Measurements from ENCODE around the gene TEPSIN. TPM values are rescaled to one million over a fixed set of nuclear protein-coding genes. Genes with fewer than 3 reads are reported as not detected.

The TEPSIN gene
- polyA plus RNA-seq, 1 donor from 2014 or later, result 50.0 TPM

GRCh38 chr17:81197409-81197795 lies 41.5 kb downstream of the TEPSIN start:
- no peaks in the 10 kb centered on the region for H4K20me1 ChIP-seq (ENCODE audit: insufficient read depth)
- H3K36me3 ChIP-seq (ENCODE audit: insufficient read depth, low read length), result no peaks in the 10 kb centered on the region
- H3K4me3 ChIP-seq (ENCODE audit: low read length), result no peak overlapping the region
- TF ChIP-seq TAF1 (IDR thresholded peaks at IDR 0.05; ENCODE audit: low read depth) (no peak), SMC3 (conservative IDR thresholded peaks at IDR 0.05; ENCODE audit: poor library complexity) (no peak), RAD21 (conservative IDR thresholded peaks at IDR 0.05) (no peak), REST (IDR thresholded peaks at IDR 0.05; ENCODE audit: borderline replicate concordance) (no peak)
- H3K9me2 ChIP-seq (ENCODE audit: insufficient read depth, low read length), result no peaks in the 10 kb centered on the region
- H2AFZ ChIP-seq (ENCODE audit: low read depth, low read length), result no peak overlapping the region
- H3K9ac ChIP-seq (ENCODE audit: low read length), result no peak overlapping the region
- H3K27ac ChIP-seq (ENCODE audit: low read length), result no peak overlapping the region
- no peaks in the 10 kb centered on the region for H3K79me2 ChIP-seq (replicated peaks; ENCODE audit: insufficient read depth, low read length)
- H3K9me3 ChIP-seq (ENCODE audit: low read length), result no peaks in the 10 kb centered on the region
- no peaks in the 10 kb centered on the region for H3K27me3 ChIP-seq (ENCODE audit: insufficient read depth, low read depth, low read length)
- H3F3A ChIP-seq (ENCODE audit: insufficient read depth, low read length, poor library complexity, severe bottlenecking), result no peaks in the 10 kb centered on the region
- H3K4me2 ChIP-seq (ENCODE audit: low read length), result no peak overlapping the region

GRCh38 chr17:81196505-81197408 lies 42.1 kb downstream of the TEPSIN start:
- no peak overlapping the region for H3K4me3 ChIP-seq (ENCODE audit: low read length)
- no peaks in the 10 kb centered on the region for H3K9me2 ChIP-seq (ENCODE audit: insufficient read depth, low read length)
- no peak overlapping the region for H3K9ac ChIP-seq (ENCODE audit: low read length)
- no peaks in the 10 kb centered on the region for H3K9me3 ChIP-seq (ENCODE audit: low read length)
- H2AFZ ChIP-seq (ENCODE audit: low read depth, low read length), result no peak overlapping the region
- no peaks in the 10 kb centered on the region for H3K27me3 ChIP-seq (ENCODE audit: insufficient read depth, low read depth, low read length)
- H3K27ac ChIP-seq (ENCODE audit: low read length), result no peak overlapping the region
- no peaks in the 10 kb centered on the region for H3K36me3 ChIP-seq (ENCODE audit: insufficient read depth, low read length)
- no peaks in the 10 kb centered on the region for H3F3A ChIP-seq (ENCODE audit: insufficient read depth, low read length, poor library complexity, severe bottlenecking)
- no peaks in the 10 kb centered on the region for H4K20me1 ChIP-seq (ENCODE audit: insufficient read depth)
- H3K4me2 ChIP-seq (ENCODE audit: low read length), result no peak overlapping the region
- TF ChIP-seq CTCF (IDR thresholded peaks at IDR 0.05; ENCODE audit: poor library complexity, severe bottlenecking) (no peak), SMC3 (conservative IDR thresholded peaks at IDR 0.05; ENCODE audit: poor library complexity) (no peak), EP300 (conservative IDR thresholded peaks at IDR 0.05; ENCODE audit: poor library complexity, severe bottlenecking) (no peak), POLR2AphosphoS5 (IDR thresholded peaks at IDR 0.05) (no peak), RAD21 (conservative IDR thresholded peaks at IDR 0.05) (no peak), EZH2 (IDR thresholded peaks at IDR 0.05; ENCODE audit: borderline replicate concordance, insufficient read depth, low read length, poor library complexity, severe bottlenecking) (no peak), REST (IDR thresholded peaks at IDR 0.05; ENCODE audit: borderline replicate concordance) (no peak), TAF1 (IDR thresholded peaks at IDR 0.05; ENCODE audit: low read depth) (no peak), MXI1 (conservative IDR thresholded peaks at IDR 0.05; ENCODE audit: poor library complexity, severe bottlenecking) (no peak)
- H3K79me2 ChIP-seq (replicated peaks; ENCODE audit: insufficient read depth, low read length), result no peaks in the 10 kb centered on the region
